ES-I3 (cell line): ENCODE measurements around the gene OGDHL.
"Not testable (repeated sequence)": the region's sequence is repeated elsewhere in the genome, so short reads cannot be mapped to it uniquely, and the experiment has no call there.

Experiments used
- H3K36me3 ChIP-seq: 2 replicates; pipeline ENCODE4 v1.6.1; 2013; ENCODE audit warnings: mild to moderate bottlenecking, low read length, control low read depth, moderate library complexity; ENCODE audit not compliant: insufficient read depth
- H3K4me1 ChIP-seq: 2 replicates; pipeline ENCODE4 v1.6.1; 2013; ENCODE audit warnings: mild to moderate bottlenecking, control low read depth, low read length; ENCODE audit not compliant: insufficient read depth
- H3K9ac ChIP-seq: 2 replicates; pipeline ENCODE4 v1.6.1; 2013; ENCODE audit warnings: low read depth, mild to moderate bottlenecking, low read length, moderate library complexity
- H3K9me3 ChIP-seq: 2 replicates; pipeline ENCODE4 v1.6.1; 2013; ENCODE audit warnings: mild to moderate bottlenecking, low read length, moderate library complexity; ENCODE audit not compliant: control insufficient read depth, insufficient read depth

Gene OGDHL

GRCh38 chr10:49739426-49739825 lies 22.7 kb downstream of the OGDHL start:
- Histone ChIP-seq H3K36me3 (no peaks in the 10 kb centered on the region; the same call in none of the 2 replicates), H3K9ac (no peak overlapping the region), H3K9me3 (no peaks in the 10 kb centered on the region), H3K4me1 (no peaks in the 10 kb centered on the region)

- no peak overlapping the region for H3K9ac ChIP-seq
- H3K36me3 ChIP-seq, result no peaks in the 10 kb centered on the region; the same call in none of the 2 replicates
- no peaks in the 10 kb centered on the region for H3K4me1 ChIP-seq
- no peaks in the 10 kb centered on the region for H3K9me3 ChIP-seq
Observed at GRCh38 chr10:49738616-49739360, 23.3 kb downstream of the OGDHL start.

- no peak overlapping the region for H3K9ac ChIP-seq
- H3K36me3 ChIP-seq, result no peaks in the 10 kb centered on the region; the same call in none of the 2 replicates
- H3K4me1 ChIP-seq, result no peaks in the 10 kb centered on the region
- no peaks in the 10 kb centered on the region for H3K9me3 ChIP-seq
Observed at GRCh38 chr10:49737474-49738201, 24.5 kb downstream of the OGDHL start.

- Histone ChIP-seq H3K36me3 (no peaks in the 10 kb centered on the region; the same call in none of the 2 replicates), H3K9me3 (no peaks in the 10 kb centered on the region), H3K9ac (no peak overlapping the region), H3K4me1 (no peaks in the 10 kb centered on the region)
Observed at GRCh38 chr10:49736564-49737113, 25.5 kb downstream of the OGDHL start.

- Histone ChIP-seq H3K9me3 (no peaks in the 10 kb centered on the region), H3K9ac (no peak overlapping the region)
Observed at GRCh38 chr10:49735848-49736563, 26.1 kb downstream of the OGDHL start.

DNA sequence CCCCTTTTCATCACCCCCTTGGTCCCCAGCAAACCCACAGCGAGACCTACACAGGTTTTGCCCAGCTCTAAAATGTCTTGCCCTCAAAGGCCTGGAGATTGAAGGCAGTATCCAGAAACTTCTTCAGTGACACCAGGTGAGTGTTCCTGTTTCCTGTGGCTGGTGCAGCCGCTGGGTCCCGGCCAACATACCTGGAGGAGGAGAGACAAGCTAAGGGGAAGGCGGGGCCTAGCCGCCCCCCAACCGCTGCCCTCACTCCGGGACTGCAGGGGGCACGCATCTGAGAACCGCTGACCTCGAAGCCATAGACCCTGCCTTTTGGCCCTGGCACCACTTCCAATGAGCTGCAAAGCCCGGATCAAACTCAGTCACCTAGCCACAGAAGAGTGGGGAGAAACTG lies 27.0 kb downstream of the OGDHL start:
- Histone ChIP-seq H3K9ac (no peak overlapping the region), H3K4me1 (no peaks in the 10 kb centered on the region), H3K36me3 (no peaks in the 10 kb centered on the region; the same call in 1 of the 2 replicates)

More at GRCh38 chr10:49735848-49736563, 26.1 kb downstream of the OGDHL start:
- Histone ChIP-seq H3K36me3 (no peaks in the 10 kb centered on the region; the same call in 1 of the 2 replicates), H3K4me1 (no peaks in the 10 kb centered on the region)

DNA sequence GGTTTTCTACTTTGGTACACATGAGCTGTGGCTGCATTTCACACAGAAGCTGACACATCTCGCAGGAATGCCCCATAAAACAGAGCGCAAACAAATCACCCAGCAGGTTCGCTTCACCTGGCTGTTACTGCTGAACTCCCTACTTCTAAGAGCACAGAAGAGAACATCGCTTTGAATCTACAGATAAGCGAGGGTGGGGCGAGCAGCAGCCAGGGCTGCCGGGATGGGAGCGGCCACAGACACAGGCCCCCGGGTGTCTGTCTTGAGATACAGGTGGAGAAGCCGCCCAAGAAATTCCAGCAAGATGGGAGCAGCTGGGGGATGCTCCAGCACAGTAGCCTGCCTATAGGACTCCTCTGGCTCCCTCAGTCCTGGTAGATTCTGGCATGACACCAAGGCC lies 27.4 kb downstream of the OGDHL start:
- H3K9me3 ChIP-seq, result no peaks in the 10 kb centered on the region
- no peaks in the 10 kb centered on the region for H3K4me1 ChIP-seq
- H3K36me3 ChIP-seq, result no peaks in the 10 kb centered on the region; the same call in 1 of the 2 replicates
- H3K9ac ChIP-seq, result no peak overlapping the region

More for the DNA sequence above, 27.0 kb downstream of the OGDHL start:
- no peaks in the 10 kb centered on the region for H3K9me3 ChIP-seq

DNA sequence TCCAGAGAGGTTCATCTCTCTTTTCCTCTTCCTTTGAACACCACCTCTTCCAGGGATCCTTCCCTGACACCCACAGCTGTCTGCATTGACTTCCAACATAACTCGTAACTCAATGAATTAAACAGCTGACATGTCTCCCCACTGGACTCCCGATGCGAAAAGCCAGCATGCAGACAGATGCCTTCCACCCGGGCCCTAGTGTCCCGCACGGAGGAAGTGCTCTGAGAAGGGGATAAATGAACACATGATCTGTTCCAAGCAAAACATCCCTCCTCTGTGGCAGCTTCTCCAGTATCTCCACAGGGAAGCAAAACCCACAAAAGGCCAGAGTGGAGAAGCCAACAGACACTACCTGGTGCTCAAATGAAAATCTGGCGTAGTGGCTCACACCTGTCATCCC lies 28.3 kb downstream of the OGDHL start:
- no peaks in the 10 kb centered on the region for H3K4me1 ChIP-seq
- H3K9ac ChIP-seq, result no peak overlapping the region
- H3K9me3 ChIP-seq, result no peaks in the 10 kb centered on the region
- no peaks in the 10 kb centered on the region; the same call in 1 of the 2 replicates for H3K36me3 ChIP-seq

DNA sequence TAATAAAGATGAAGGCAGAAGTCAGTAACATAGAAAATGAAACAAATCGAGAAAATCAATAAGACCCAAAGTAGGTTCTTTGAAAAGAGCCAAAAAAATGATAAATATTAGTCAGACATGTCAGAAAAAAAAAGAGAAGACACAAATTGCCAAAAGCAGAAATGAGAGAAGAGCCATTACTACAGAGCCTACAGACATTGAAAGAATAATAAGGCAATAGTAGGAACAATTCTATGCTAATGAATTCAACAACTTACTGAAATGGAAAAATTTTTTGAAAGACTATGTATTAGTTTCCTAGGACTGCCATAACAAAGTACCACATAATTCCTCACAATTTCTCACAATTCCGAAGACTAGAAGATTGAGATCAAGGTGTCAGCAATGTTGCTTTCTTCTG lies 35.5 kb downstream of the OGDHL start:
- no peaks in the 10 kb centered on the region for H3K36me3 ChIP-seq
- H3K9ac ChIP-seq, result no peak overlapping the region
- H3K4me1 ChIP-seq, result no peaks in the 10 kb centered on the region
- H3K9me3 ChIP-seq, result peaks cover 6% of the 10 kb centered on the region

DNA sequence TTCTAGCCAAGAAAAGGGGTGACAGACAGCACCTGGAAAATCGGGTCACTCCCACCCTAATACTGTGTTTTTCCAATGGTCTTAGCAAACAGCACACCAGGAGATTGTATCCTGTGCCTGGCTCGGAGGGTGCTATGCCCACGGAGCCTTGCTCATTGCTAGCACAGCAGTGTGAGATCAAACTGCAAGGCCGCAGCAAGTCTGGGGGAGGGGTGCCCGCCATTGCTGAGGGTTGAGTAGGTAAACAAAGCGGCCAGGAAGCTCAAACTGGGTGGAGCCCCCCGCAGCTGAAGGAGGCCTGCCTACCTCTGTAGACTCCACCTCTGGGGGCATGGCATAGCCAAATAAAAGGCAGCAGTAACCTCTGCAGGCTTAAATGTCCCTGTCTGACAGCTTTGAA lies 47.0 kb downstream of the OGDHL start:
- H3K36me3 ChIP-seq, H3K9ac ChIP-seq, H3K4me1 ChIP-seq, H3K9me3 ChIP-seq: not testable (repeated sequence)

DNA sequence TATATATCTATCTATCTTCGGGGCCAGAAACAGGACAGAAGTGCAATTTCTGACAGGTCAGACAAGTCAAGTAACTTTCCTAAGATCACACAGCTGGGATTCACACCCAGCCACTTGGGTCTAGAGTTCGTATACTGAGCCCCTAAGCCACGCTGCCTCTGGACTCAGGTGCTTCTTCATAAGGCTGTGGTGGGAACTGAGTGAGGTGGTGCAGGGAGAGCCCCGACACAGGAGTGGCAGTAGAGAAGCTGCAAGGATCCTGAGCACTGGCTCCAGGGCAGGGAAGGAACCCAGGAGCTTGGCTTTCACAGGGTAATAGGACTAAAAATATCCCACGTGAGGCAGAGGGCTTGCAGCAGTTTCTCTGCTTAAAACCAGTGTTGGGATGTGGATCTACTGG lies 48.9 kb downstream of the OGDHL start:
- H3K9me3 ChIP-seq, result no peaks in the 10 kb centered on the region
- H3K36me3 ChIP-seq, result no peaks in the 10 kb centered on the region
- no peaks in the 10 kb centered on the region for H3K4me1 ChIP-seq
- no peak overlapping the region for H3K9ac ChIP-seq

- H3K36me3 ChIP-seq, result no peaks in the 10 kb centered on the region
- no peaks in the 10 kb centered on the region for H3K9me3 ChIP-seq
- H3K4me1 ChIP-seq, result no peaks in the 10 kb centered on the region
- H3K9ac ChIP-seq, result no peak overlapping the region
Observed at GRCh38 chr10:49711481-49711880, 50.6 kb downstream of the OGDHL start.

DNA sequence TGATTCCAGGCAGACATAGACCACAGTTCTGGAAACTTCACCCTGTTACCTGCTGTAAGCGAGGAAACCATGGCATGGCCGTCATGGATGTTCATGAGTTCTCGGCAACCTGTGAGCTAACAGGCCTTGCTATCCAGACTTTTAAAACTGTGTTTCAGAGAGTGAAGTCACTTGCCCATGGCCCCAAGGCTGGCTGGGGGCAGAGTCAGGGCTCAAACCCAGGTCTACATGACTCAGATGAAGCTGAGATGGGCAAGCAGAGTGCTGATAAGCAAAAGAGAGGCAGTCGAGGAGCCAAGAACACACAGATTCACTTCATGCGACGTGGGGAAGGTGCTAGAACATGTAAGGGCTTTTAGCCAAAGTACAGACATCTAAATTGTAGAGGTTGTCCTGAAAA lies 51.2 kb downstream of the OGDHL start:
- Histone ChIP-seq H3K9me3 (no peaks in the 10 kb centered on the region), H3K4me1 (no peaks in the 10 kb centered on the region), H3K36me3 (no peaks in the 10 kb centered on the region), H3K9ac (no peak overlapping the region)

GRCh38 chr10:49709934-49710333 lies 52.2 kb downstream of the OGDHL start:
- H3K9ac ChIP-seq, result no peak overlapping the region
- no peaks in the 10 kb centered on the region for H3K36me3 ChIP-seq
- H3K9me3 ChIP-seq, result peaks cover 6% of the 10 kb centered on the region; the same call in 1 of the 2 replicates
- H3K4me1 ChIP-seq, result no peaks in the 10 kb centered on the region
